KMS-11 (cell line): ENCODE results near the gene ANOS1.
"Not testable (repeated sequence)": the region's sequence is repeated elsewhere in the genome, so short reads cannot be mapped to it uniquely, and the experiment has no call there.

Source experiments
- H2AFZ ChIP-seq: fragments of 200-600 bp; sonication (generic); 2 replicates; pipeline ENCODE4 v1.6.1; 2016; ENCODE audit warnings: antibody characterized with exemption, mixed run types, low read depth
- H3K27ac ChIP-seq: fragments of 200-600 bp; sonication (generic); 2 replicates; pipeline ENCODE4 v1.6.1; 2016; ENCODE audit warnings: mild to moderate bottlenecking, mixed run types
- H3K27me3 ChIP-seq: fragments of 200-600 bp; sonication (generic); 2 replicates; pipeline ENCODE4 v1.6.1; 2017; ENCODE audit warnings: mild to moderate bottlenecking, low read depth, mixed run types, moderate library complexity; ENCODE audit not compliant: insufficient read depth
- H3K36me3 ChIP-seq: fragments of 200-600 bp; sonication (generic); 2 replicates; pipeline ENCODE4 v1.6.1; 2017; ENCODE audit warnings: mild to moderate bottlenecking, mixed run types; ENCODE audit not compliant: insufficient read depth
- H3K4me1 ChIP-seq: fragments of 200-600 bp; sonication (generic); 2 replicates; pipeline ENCODE4 v1.6.1; 2016; ENCODE audit warnings: mild to moderate bottlenecking, low read depth, mixed run types; ENCODE audit not compliant: poor library complexity, severe bottlenecking
- H3K4me2 ChIP-seq: fragments of 200-600 bp; sonication (generic); 2 replicates; pipeline ENCODE4 v1.7.0; 2016; ENCODE audit warnings: mild to moderate bottlenecking, mixed run types
- H3K4me3 ChIP-seq: fragments of 200-600 bp; sonication (generic); IDR thresholded peaks from 2 replicates; pipeline ENCODE4 v1.6.1; 2017; ENCODE audit warnings: low read depth, low read length, mixed read lengths; ENCODE audit not compliant: insufficient read depth
- H3K79me2 ChIP-seq: fragments of 200-600 bp; sonication (generic); 2 replicates; pipeline ENCODE4 v1.6.1; 2016; ENCODE audit warnings: low read depth, mixed run types; ENCODE audit not compliant: insufficient read depth
- H3K9ac ChIP-seq: fragments of 200-600 bp; sonication (generic); 2 replicates; pipeline ENCODE4 v1.6.1; 2016; ENCODE audit warnings: mild to moderate bottlenecking, mixed run types
- H4K20me1 ChIP-seq: fragments of 200-600 bp; sonication (generic); 2 replicates; pipeline ENCODE4 v1.6.1; 2016; ENCODE audit warnings: mild to moderate bottlenecking, mixed run types; ENCODE audit not compliant: insufficient read depth
- CTCF ChIP-seq: fragments of 200-600 bp; sonication (generic); conservative IDR thresholded peaks from 2 replicates; pipeline ENCODE4 v1.6.1; 2017; ENCODE audit warnings: low read depth, mild to moderate bottlenecking, antibody characterized with exemption, low read length, moderate library complexity, mixed read lengths

The ANOS1 gene

GRCh38 chrX:8731559-8732395, at the start of gene ANOS1:
Gene ANOS1 (minus strand): TSS chrX:8732137. CDS start chrX:8732036, 101 bp downstream.
- H4K20me1 ChIP-seq: no peaks in the 10 kb centered on the region
- H3K9ac ChIP-seq: peak within 1 kb of the TSS; percentile 22; the same call in 1 of the 2 replicates
- H3K27ac ChIP-seq: no peak within 1 kb of the TSS
- peak within 1 kb of the TSS; percentile 67 for H2AFZ ChIP-seq
- H3K4me3 ChIP-seq: no peak within 1 kb of the TSS
- H3K79me2 ChIP-seq: no peaks in the 10 kb centered on the region
- no peaks in the 10 kb centered on the region for H3K36me3 ChIP-seq
- H3K4me2 ChIP-seq: peak within 1 kb of the TSS; percentile 68; the same call in 1 of the 2 replicates
- TF ChIP-seq CTCF: no peak
- no peaks in the 10 kb centered on the region for H3K27me3 ChIP-seq
- peaks cover 7% of the 10 kb centered on the region for H3K4me1 ChIP-seq

- no peak overlapping the region for H2AFZ ChIP-seq
- no peaks in the 10 kb centered on the region for H3K4me1 ChIP-seq
- H3K36me3 ChIP-seq: no peaks in the 10 kb centered on the region
Measured at GRCh38 chrX:8773117-8773516, 41.2 kb upstream of the ANOS1 start.

GRCh38 chrX:8760021-8760420, 28.1 kb upstream of the ANOS1 start:
- Histone ChIP-seq H3K27me3 (no peaks in the 10 kb centered on the region), H3K4me2 (no peak overlapping the region), H3K4me1 (no peaks in the 10 kb centered on the region), H3K9ac (no peak overlapping the region), H3K27ac (no peak overlapping the region), H3K36me3 (no peaks in the 10 kb centered on the region), H2AFZ (no peak overlapping the region), H3K79me2 (no peaks in the 10 kb centered on the region), H3K4me3 (no peak overlapping the region), H4K20me1 (no peaks in the 10 kb centered on the region)
- TF ChIP-seq CTCF: no peak

More at GRCh38 chrX:8773117-8773516, 41.2 kb upstream of the ANOS1 start:
- TF ChIP-seq CTCF: no peak
- H3K27me3 ChIP-seq: no peaks in the 10 kb centered on the region
- no peak overlapping the region for H3K27ac ChIP-seq
- no peak overlapping the region for H3K9ac ChIP-seq
- H3K79me2 ChIP-seq: no peaks in the 10 kb centered on the region
- no peak overlapping the region for H3K4me2 ChIP-seq
- no peak overlapping the region for H3K4me3 ChIP-seq
- H4K20me1 ChIP-seq: no peaks in the 10 kb centered on the region

- H3K27me3 ChIP-seq, H3K4me2 ChIP-seq, H3K36me3 ChIP-seq, H3K79me2 ChIP-seq, H3K9ac ChIP-seq, H3K4me3 ChIP-seq, H4K20me1 ChIP-seq, H3K27ac ChIP-seq, H2AFZ ChIP-seq, H3K4me1 ChIP-seq: not testable (repeated sequence)
Measured at GRCh38 chrX:8758706-8759105, 26.8 kb upstream of the ANOS1 start.

GRCh38 chrX:8757609-8758389, 25.9 kb upstream of the ANOS1 start:
- not testable (repeated sequence) for H3K27ac ChIP-seq, H3K4me3 ChIP-seq, H3K36me3 ChIP-seq, H3K4me2 ChIP-seq, H3K4me1 ChIP-seq, H3K27me3 ChIP-seq, H4K20me1 ChIP-seq, H3K9ac ChIP-seq, H2AFZ ChIP-seq, H3K79me2 ChIP-seq
